ENCODE measurements around the gene ALMS1.
"Not testable (repeated sequence)": the region's sequence is repeated elsewhere in the genome, so short reads cannot be mapped to it uniquely, and the experiment has no call there.

The ALMS1 gene

DNA sequence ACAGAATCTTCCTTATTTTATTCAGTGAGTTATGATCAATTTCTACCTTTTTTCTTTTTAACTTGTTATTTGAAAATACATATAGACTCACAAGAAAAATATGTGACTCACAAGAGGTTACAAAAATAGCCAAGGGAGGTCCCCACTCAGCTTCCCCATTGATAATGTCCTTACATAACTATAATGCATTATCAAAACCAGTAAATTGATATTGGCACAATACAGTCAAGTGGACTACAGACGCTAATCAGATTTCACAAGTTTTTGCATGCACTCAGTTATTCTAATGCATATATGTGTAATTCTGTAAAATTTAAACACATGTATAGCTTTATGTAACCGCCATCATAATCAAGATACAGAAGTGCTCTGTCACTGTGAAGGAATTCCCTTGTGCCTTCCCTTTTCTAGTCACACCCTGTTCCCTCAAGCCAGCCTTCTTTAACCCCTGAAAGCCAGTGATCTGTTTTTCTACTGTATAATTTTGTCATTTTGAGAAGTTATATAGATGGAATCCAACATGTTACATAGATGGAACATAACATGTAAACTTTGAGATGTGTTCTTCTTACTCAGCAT is 118.4 kb downstream of the ALMS1 start:
- no peak for DNase-seq (ENCODE audit: low read depth)

DNA sequence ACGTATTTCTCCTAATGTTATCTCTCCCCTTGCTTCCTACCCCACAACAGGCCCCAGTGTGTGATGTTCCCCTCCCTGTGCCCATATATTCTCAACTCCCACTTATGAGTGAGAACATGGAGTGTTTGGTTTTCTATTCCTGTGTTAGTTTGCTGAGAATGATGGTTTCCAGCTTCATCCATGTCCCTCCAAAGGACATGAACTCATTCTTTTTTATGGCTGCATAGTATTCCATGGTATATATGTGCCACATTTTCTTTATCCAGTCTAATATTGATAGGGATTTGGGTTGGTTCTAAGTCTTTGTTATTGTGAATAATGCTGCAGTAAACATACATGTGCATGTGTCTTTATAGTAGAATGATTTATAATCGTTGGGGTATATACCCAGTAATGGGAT is 119.2 kb downstream of the ALMS1 start:
- not testable (repeated sequence) for DNase-seq (ENCODE audit: low read depth)

DNA sequence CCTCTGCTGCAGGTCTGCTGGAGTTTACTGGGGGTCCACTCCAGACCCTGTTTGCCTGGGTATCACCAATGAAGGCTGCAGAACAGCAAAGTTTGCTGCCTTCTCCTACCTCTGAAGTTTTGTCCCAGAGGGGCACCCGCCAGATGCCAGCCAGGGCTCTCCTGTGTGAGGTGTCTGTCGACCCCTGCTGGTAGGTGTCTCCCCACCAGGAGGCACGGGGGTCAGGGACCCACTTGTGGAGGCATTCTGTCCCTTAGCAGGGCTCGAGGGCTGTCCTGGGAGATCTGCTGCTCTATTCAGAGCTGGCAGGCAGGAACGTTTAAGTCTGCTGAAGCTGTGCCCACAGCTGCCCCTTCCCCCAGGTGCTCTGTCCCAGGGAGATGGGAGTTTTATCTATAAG is 124.8 kb downstream of the ALMS1 start:
- DNase-seq (ENCODE audit: low read depth): not testable (repeated sequence)

GRCh38 chr2:73516033-73516432 is 130.4 kb downstream of the ALMS1 start:
- no peak for DNase-seq (ENCODE audit: low read depth)

- no peak for DNase-seq (ENCODE audit: low read depth)
Observed at GRCh38 chr2:73528688-73529087, 143.1 kb downstream of the ALMS1 start.

- DNase-seq (ENCODE audit: low read depth): not testable (repeated sequence)
Observed at GRCh38 chr2:73530773-73531172, 145.1 kb downstream of the ALMS1 start.

- no peak for DNase-seq (ENCODE audit: low read depth)
Observed at GRCh38 chr2:73532381-73532780, 146.7 kb downstream of the ALMS1 start.

GRCh38 chr2:73536133-73536840 is 150.7 kb downstream of the ALMS1 start:
- no peak for DNase-seq (ENCODE audit: low read depth)

DNA sequence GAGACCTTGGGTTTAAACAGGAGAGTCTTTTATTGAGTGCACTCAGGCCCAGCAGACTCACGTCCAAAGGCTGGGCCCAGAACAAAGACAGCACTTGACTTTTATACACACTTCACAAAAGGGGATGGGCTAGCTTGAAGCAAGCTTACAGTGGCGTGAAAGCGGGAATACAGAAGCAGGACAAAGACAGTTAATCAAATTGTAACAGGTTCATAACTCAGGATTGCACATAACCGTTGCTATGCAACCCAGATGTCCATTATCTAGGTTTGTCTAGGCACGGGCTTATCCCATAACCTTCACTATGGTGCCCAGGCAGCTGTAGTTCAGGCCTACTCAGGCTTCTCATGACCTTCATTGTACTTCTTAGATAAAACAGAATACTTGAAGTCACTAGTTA is 175.2 kb downstream of the ALMS1 start:
- DNase-seq (ENCODE audit: low read depth): not testable (repeated sequence)

DNA sequence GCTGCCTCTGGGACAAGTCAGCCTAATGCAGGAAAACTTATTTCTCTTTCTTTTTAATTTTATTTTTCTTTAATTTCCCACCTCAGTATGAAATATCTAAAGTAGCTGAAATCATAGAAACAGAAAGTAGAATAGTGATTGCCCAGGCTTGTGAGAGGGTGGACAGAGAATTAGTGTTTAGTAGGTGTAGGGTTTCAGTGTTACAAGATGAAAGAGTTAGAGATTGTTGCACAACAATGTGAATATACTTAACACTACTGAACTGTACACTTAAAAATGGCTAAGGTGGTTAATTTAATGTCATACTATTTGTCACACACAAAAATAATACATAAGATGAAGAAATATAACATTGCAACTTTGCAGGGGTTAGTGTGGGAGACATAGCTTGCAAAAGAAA is 175.8 kb downstream of the ALMS1 start:
- DNase-seq (ENCODE audit: low read depth): peak; percentile 11

DNA sequence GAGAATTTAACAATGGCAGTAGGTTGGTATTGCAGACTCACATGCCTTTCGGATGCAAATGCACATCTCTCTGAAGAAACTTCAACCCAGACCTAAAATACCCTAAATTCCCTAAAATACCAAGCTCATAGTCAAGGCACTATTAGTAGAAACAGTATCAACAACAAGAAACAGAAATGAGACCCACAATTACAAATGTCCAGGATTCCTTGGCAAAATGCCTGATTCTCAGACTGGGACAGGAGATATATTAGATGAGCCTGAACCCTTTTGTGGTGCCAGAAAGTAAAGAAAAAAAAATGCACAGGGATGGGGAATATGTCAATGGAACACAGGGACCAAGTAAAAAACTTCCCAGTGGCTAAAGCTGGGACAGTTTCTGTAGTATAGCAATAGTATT is 179.3 kb downstream of the ALMS1 start:
- no peak for DNase-seq (ENCODE audit: low read depth)

GRCh38 chr2:73566288-73566878 is 180.7 kb downstream of the ALMS1 start:
- no peak for DNase-seq (ENCODE audit: low read depth)

GRCh38 chr2:73575261-73575660 is 189.6 kb downstream of the ALMS1 start:
- no peak for DNase-seq (ENCODE audit: low read depth)

DNA sequence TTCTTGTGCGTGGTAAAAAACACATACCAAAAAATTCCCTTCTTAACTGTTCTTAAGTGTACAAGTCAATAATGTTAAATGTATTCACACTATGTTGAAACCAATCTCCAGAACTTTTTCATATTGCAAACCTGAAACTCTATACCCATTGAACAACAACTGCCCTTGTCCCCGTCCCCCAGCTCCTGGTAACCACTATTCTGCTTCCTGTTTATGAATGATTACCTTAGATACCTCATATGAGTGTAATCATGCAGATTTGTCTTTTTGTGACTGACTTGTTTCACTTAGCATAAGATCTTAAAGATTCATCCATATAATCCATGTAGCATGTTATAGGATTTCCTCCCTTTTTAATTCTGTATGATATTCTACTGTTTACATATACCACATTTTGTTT is 196.7 kb downstream of the ALMS1 start:
- no peak for DNase-seq (ENCODE audit: low read depth)

DNA sequence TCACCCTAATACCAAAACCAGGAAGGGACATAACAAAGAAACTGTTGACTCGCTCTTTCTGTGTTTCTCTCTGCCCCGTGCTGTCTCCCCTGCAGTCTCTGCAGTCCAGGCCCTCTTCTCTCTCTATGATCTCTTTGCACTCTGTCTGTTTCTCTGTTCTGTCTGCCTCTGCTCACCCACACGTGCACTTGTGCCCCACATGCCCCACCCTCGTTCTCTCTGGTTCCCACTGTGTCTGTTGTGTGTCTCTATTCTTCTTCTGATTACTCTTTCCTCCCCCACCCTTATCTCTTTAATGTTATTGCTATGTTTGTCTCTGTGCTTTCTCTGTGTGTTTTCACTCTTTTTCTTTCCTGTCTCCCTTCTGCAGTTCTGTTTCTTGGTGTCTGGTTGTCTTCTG is 202.5 kb downstream of the ALMS1 start:
- DNase-seq (ENCODE audit: low read depth): no peak

- DNase-seq (ENCODE audit: low read depth): no peak
Observed at GRCh38 chr2:73593680-73594079, 208.0 kb downstream of the ALMS1 start.

- no peak for DNase-seq (ENCODE audit: low read depth)
Observed at GRCh38 chr2:73594251-73594650, 208.6 kb downstream of the ALMS1 start.

DNA sequence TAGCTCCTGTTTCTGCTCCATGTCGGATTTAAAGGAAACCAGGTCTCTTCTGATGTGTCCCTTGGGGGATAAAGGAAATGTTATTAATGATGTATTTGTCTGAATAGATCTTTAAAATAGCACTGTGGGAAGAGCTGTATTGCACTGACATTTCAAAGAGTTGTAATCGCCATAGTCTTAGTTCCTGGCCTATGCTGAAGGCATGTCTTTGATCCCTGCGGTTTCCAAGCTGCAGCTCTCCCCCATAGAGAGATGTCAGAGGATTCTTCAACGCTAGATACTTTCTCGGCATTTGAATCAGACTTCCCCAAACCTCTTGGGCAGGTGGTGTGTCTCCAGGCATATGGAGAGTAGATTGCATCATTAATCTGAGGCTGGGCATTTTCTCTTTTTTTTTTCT is 216.1 kb downstream of the ALMS1 start:
- no peak for DNase-seq (ENCODE audit: low read depth)

- DNase-seq (ENCODE audit: low read depth): peak; percentile 7
Observed at GRCh38 chr2:73603099-73603588, 217.5 kb downstream of the ALMS1 start.

- not testable (repeated sequence) for DNase-seq (ENCODE audit: low read depth)
Observed at GRCh38 chr2:73604589-73604988, 219.0 kb downstream of the ALMS1 start.

DNA sequence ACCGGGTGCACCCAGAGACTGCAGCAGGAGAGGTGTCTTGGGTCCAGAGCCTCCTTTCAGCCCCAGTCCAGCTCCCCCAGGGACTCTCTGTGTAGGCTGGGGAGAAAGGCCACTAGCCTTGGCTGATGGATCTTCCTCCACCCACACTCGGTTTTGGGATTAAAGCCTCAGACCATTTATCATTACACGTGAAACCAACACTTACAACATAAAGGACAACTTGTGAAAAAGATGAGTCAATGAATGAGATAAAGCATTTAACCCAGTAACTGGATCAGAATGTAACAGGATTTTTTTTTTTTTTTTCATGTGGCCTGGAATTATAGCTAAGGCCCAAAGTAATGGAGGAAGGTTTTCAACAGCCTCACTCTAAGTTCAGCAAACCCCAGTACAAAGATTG is 224.5 kb downstream of the ALMS1 start:
- DNase-seq (ENCODE audit: low read depth): no peak

DNA sequence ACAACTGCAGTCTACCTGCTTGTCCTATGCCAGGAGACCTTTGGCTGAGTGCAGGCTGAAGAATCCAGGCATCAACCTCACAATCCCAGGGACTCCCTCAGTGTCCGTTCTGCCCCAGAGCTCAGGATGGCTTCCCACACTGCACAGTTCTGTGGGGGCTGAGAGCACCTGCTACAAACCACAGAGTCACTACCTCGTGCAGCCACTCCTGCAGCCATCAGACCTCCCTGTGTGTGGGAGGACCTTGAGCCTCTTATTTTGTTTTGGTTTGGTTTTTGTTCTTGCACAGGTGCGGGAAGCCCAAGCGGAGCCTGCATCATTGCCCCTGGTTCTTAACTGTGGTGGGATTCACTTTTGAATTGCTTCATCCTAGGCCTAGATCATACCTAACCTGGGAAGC is 225.6 kb downstream of the ALMS1 start:
- no peak for DNase-seq (ENCODE audit: low read depth)

- no peak for DNase-seq (ENCODE audit: low read depth)
Observed at GRCh38 chr2:73611867-73612266, 226.2 kb downstream of the ALMS1 start.

- DNase-seq (ENCODE audit: low read depth): no peak
Observed at GRCh38 chr2:73614105-73614504, 228.5 kb downstream of the ALMS1 start.
